ENCODE measurements around the gene LARGE1. TPM values are rescaled to one million over a fixed set of nuclear protein-coding genes. Genes with fewer than 3 reads are reported as not detected.

LARGE1 gene
- total and polyA plus RNA-seq, 2 of the 8 experiments (the other 6 are each of a cell fraction or from before 2014, with no cell fraction given), result 43.7 to 83.0 TPM

- no peaks in the 10 kb centered on the region for H4K20me1 ChIP-seq (replicated peaks in 1 of 2; ENCODE audit: control insufficient read depth in 1 of 2, insufficient read depth in 2 of 2, low read length in 2 of 2)
- H3K14ac ChIP-seq (ENCODE audit: insufficient read length), result no peak overlapping the region
- WGBS, 2 experiments (ENCODE audit: extremely low coverage in 1 of 2, insufficient coverage in 1 of 2, insufficient read length in 1 of 2, insufficient replicate concordance in 2 of 2, low coverage in 1 of 2, low lambda C conversion rate in 2 of 2, missing lambda C conversion rate in 1 of 2), result 76% methylated on average over 3 of the region's 3 CpGs; no CpG with 5 or more reads in 1 of the 2 experiments
- CTCF ChIA-PET (ENCODE audit: partially characterized antibody), result no interaction called here
- no peaks in the 10 kb centered on the region for H3K23me2 ChIP-seq (ENCODE audit: low read depth, low read length)
- H3K23ac ChIP-seq (ENCODE audit: insufficient read length), result no peak overlapping the region
- H4K8ac ChIP-seq (ENCODE audit: extremely low read depth, insufficient read depth, low read length), result no peak overlapping the region
- H3K36me3 ChIP-seq (ENCODE audit: control insufficient read depth in 2 of 4, insufficient read depth in 4 of 4, low read length in 3 of 4), result no peaks in the 10 kb centered on the region
- H3K4ac ChIP-seq (replicated peaks; ENCODE audit: insufficient read length, low read depth, low read length), result no peak overlapping the region
- POLR2A ChIA-PET (ENCODE audit: partially characterized antibody), result interaction anchor here (0.9 to 1.4 kb wide), 2 partner anchors 9 to 10 kb away, joined by 3 read pairs; no protein-coding TSS in a partner anchor
- no peak overlapping the region for H3K4me3 ChIP-seq (ENCODE audit: extremely low read depth in 1 of 4, insufficient read depth in 2 of 4, low read depth in 3 of 4, low read length in 4 of 4)
- no peaks in the 10 kb centered on the region for H3K9me3 ChIP-seq (ENCODE audit: insufficient read depth in 2 of 2, low read depth in 1 of 2, low read length in 1 of 2)
- no peak overlapping the region for H3K56ac ChIP-seq (replicated peaks; ENCODE audit: insufficient read length, low read depth, low read length)
- no peak overlapping the region for H2BK15ac ChIP-seq (ENCODE audit: low read length)
- DNase-seq (ENCODE audit: low read depth in 1 of 2, low spot score in 2 of 2) (no peak), FAIRE-seq (no peak)
- H2BK5ac ChIP-seq (ENCODE audit: low read depth, low read length), result no peak overlapping the region
- no peak overlapping the region for H2AFZ ChIP-seq (ENCODE audit: low read length)
- H3K79me2 ChIP-seq (ENCODE audit: control insufficient read depth in 1 of 2, insufficient read depth in 2 of 2, low read length in 2 of 2), result no peaks in the 10 kb centered on the region
- no peak overlapping the region for H2BK120ac ChIP-seq (replicated peaks; ENCODE audit: low read depth, low read length)
- no peak overlapping the region for H2BK12ac ChIP-seq (ENCODE audit: low read depth, low read length)
- peaks cover 0 to 6% (median 1%) of the 10 kb centered on the region in 4 experiments; a peak in 2 of 7 replicates for H3K4me1 ChIP-seq (replicated peaks in 1 of 4; ENCODE audit: control insufficient read depth in 3 of 4, insufficient read depth in 4 of 4, low read length in 3 of 4)
- no peak overlapping the region for H3K27ac ChIP-seq (ENCODE audit: low read depth, low read length)
- no peak overlapping the region for H3K4me2 ChIP-seq (ENCODE audit: insufficient read depth in 1 of 2, low read depth in 2 of 2, low read length in 2 of 2)
- no peak overlapping the region for H4K5ac ChIP-seq (ENCODE audit: insufficient read length, low read depth, low read length)
- H3K27me3 ChIP-seq (replicated peaks in 1 of 4; ENCODE audit: control insufficient read depth in 3 of 4, extremely low read depth in 1 of 4, insufficient read depth in 3 of 4, low read length in 3 of 4), result no peaks in the 10 kb centered on the region
- no peak overlapping the region for H2BK20ac ChIP-seq (ENCODE audit: low read length)
- no peak overlapping the region for H3K9ac ChIP-seq (replicated peaks in 1 of 4; ENCODE audit: extremely low read depth in 1 of 4, low read depth in 3 of 4, low read length in 3 of 4)
- no peak overlapping the region for H3K18ac ChIP-seq (ENCODE audit: extremely low read depth, low read length)
- no peak overlapping the region for H4K91ac ChIP-seq (replicated peaks; ENCODE audit: insufficient read length, low read length)
- no peak overlapping the region for H2AK5ac ChIP-seq (ENCODE audit: low read depth, low read length)
- H3K79me1 ChIP-seq (ENCODE audit: low read depth, low read length), result 0 out of 2 replicates have a peak, but pooled peaks cover 2% of the 10 kb centered on the region
These were observed 515.1 kb downstream of the LARGE1 start for GRCh38 chr22:33405194-33405593.
